ENCODE data around the gene LKAAEAR1. TPM values are rescaled to one million over a fixed set of nuclear protein-coding genes. Genes with fewer than 3 reads are reported as not detected.

Gene LKAAEAR1
- under 1 TPM; 0.51 to 0.64 TPM for total RNA-seq
- polyA plus RNA-seq: 1 to 10 TPM in 1 of 2 donors, under 1 TPM in 1; 0.65 to 2.3 TPM
- long read RNA-seq, donor 1, partial matches to known transcripts: 0 of 1 reads
- long read RNA-seq, donor 1, other reads (novel, unspliced or antisense): 0 of 1 reads
- long read RNA-seq, donor 2: 0 reads
- long read RNA-seq, donor 3, partial matches to known transcripts: 0 of 1 reads
- long read RNA-seq, donor 3, other reads (novel, unspliced or antisense): 0 of 1 reads
- long read RNA-seq, donor 4, partial matches to known transcripts: 0 of 1 reads
- long read RNA-seq, donor 4, other reads (novel, unspliced or antisense): 0 of 1 reads
- long read RNA-seq, donor 5, partial matches to known transcripts: 0 of 1 reads
- long read RNA-seq, donor 5, other reads (novel, unspliced or antisense): 0 of 1 reads

DNA sequence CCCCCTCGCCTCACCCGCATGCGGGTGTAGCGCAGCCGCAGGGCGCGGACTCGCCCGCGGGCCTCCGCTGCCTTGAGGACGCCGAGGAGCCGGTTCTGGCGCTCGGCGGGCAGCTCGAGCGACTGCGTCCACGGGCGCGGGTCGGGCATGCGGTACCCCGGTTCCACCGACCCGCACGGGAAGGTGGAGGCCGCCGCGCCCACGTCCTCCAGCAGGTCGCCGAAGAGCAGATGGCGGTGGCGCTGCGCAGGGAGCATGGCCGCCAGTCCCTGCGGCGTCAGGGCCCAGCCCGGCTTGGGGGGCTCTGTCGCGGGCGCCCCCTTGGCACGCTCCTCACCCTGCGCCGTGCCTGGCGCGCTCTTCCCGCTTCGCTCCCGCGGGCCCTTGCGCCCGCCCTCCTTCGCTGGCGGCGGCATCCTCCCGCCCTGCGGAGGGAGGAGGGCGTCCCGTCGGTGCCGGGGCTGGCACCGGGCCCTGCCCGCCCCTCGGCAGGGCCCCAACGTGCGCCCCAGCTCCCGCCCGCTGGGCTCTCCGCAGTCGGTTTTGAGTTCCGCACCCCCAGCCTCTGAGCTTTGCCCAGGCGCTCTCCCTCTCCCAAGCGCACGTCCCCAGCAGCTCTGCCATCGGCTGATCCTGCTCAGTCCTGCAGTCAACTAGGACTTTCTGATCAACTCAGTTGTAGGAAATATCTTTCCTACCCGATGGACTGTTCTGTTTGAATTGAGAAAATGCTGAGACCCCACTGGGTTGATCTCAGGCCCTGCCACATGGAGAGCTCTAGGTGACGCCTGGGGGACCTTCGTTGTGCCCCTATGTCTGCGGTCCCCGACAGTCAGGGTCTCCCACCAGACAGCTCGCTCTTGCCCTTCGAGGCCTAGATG lies at the start of gene LKAAEAR1:
LKAAEAR1 (minus strand) TSS at position 595 of the 881 bp plus-strand sequence; CDS start at position 416, 179 bp downstream.
- H3K27me3 ChIP-seq (ENCODE audit: control insufficient read depth in 3 of 3, insufficient read depth in 3 of 3, low read length in 2 of 3): peaks cover 3 to 42% (median 16%) of the 10 kb centered on the region in 3 donors
- TF ChIP-seq, protein P1, sequence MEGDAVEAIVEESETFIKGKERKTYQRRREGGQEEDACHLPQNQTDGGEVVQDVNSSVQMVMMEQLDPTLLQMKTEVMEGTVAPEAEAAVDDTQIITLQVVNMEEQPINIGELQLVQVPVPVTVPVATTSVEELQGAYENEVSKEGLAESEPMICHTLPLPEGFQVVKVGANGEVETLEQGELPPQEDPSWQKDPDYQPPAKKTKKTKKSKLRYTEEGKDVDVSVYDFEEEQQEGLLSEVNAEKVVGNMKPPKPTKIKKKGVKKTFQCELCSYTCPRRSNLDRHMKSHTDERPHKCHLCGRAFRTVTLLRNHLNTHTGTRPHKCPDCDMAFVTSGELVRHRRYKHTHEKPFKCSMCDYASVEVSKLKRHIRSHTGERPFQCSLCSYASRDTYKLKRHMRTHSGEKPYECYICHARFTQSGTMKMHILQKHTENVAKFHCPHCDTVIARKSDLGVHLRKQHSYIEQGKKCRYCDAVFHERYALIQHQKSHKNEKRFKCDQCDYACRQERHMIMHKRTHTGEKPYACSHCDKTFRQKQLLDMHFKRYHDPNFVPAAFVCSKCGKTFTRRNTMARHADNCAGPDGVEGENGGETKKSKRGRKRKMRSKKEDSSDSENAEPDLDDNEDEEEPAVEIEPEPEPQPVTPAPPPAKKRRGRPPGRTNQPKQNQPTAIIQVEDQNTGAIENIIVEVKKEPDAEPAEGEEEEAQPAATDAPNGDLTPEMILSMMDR (IDR thresholded peaks at IDR 0.05; ENCODE audit: control extremely low read depth, extremely low read depth): no peak
- no peak within 1 kb of the TSS for H3K27ac ChIP-seq (ENCODE audit: low read depth in 1 of 2, low read length in 1 of 2)
- H3K9ac ChIP-seq (ENCODE audit: insufficient read depth in 1 of 2, low read length in 2 of 2): no peak within 1 kb of the TSS
- 2 to 3% methylated on average over 49 to 86 of the region's 86 CpGs for WGBS, 2 donors
- peaks cover 0 to 46% (median 10%) of the 10 kb centered on the region in 5 donors for H3K4me1 ChIP-seq (ENCODE audit: control insufficient read depth in 5 of 5, insufficient read depth in 5 of 5, low read length in 5 of 5)
- no peaks in the 10 kb centered on the region for H3K36me3 ChIP-seq (ENCODE audit: control insufficient read depth in 4 of 4, insufficient read depth in 4 of 4, low read length in 4 of 4)
- DNase-seq: peak; percentile 32 to 49 (median 36)
- no peak for ATAC-seq (ENCODE audit: insufficient read depth, low FRiP score)
- H3K4me3 ChIP-seq: peak within 1 kb of the TSS; percentile 37
- no peaks in the 10 kb centered on the region for H3K9me3 ChIP-seq (ENCODE audit: control insufficient read depth in 4 of 4, insufficient read depth in 3 of 4, low read length in 3 of 4)

GRCh38 chr20:64131406-64131805 lies 47.2 kb upstream of the LKAAEAR1 start:
- Histone ChIP-seq H3K27me3 (ENCODE audit: control insufficient read depth in 3 of 3, insufficient read depth in 3 of 3, low read length in 2 of 3) (no peaks in the 10 kb centered on the region), H3K9ac (ENCODE audit: insufficient read depth in 1 of 2, low read length in 2 of 2) (no peak overlapping the region), H3K4me1 (ENCODE audit: control insufficient read depth in 5 of 5, insufficient read depth in 5 of 5, low read length in 5 of 5) (no peaks in the 10 kb centered on the region), H3K9me3 (ENCODE audit: control insufficient read depth in 4 of 4, insufficient read depth in 3 of 4, low read length in 3 of 4) (peaks cover 0 to 3% (median 0%) of the 10 kb centered on the region in 4 donors), H3K27ac (ENCODE audit: low read depth in 1 of 2, low read length in 1 of 2) (no peak overlapping the region), H3K36me3 (ENCODE audit: control insufficient read depth in 4 of 4, insufficient read depth in 4 of 4, low read length in 4 of 4) (no peaks in the 10 kb centered on the region), H3K4me3 (no peak overlapping the region)
- ATAC-seq (ENCODE audit: insufficient read depth, low FRiP score) (no peak), DNase-seq (no peak)
- 81 to 85% methylated on average over 4 of the region's 4 CpGs for WGBS, 2 donors
- TF ChIP-seq, protein P1 (IDR thresholded peaks at IDR 0.05; ENCODE audit: control extremely low read depth, extremely low read depth): no peak

DNA sequence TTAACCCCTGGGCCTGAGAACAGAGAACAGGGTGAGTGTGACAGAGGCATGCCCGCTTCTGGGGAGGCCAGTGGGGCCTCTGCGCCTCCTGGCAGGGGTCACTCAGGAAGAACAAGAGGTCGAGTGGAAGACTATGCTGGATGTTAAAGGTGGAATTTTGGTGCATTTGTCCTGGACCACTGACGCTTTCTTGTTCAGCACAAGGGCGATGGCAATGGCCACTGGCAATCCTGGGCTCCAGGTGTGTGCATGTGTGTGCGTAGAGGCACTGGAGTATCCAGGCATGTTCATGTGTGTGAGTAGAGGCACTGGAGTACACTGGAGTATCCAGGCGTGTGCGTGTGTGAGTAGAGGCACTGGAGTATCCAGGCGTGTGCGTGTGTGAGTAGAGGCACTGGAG lies 46.7 kb upstream of the LKAAEAR1 start:
- no peaks in the 10 kb centered on the region for H3K27me3 ChIP-seq (ENCODE audit: control insufficient read depth in 3 of 3, insufficient read depth in 3 of 3, low read length in 2 of 3)

More for the DNA sequence above, 46.7 kb upstream of the LKAAEAR1 start:
- no peak overlapping the region for H3K27ac ChIP-seq (ENCODE audit: low read depth in 1 of 2, low read length in 1 of 2)
- no peak overlapping the region for H3K4me3 ChIP-seq
- H3K9me3 ChIP-seq (ENCODE audit: control insufficient read depth in 4 of 4, insufficient read depth in 3 of 4, low read length in 3 of 4): peaks cover 0 to 3% (median 0%) of the 10 kb centered on the region in 4 donors
- TF ChIP-seq, protein P1 (IDR thresholded peaks at IDR 0.05; ENCODE audit: control extremely low read depth, extremely low read depth): no peak
- DNase-seq (no peak), ATAC-seq (ENCODE audit: insufficient read depth, low FRiP score) (no peak)
- no peak overlapping the region for H3K9ac ChIP-seq (ENCODE audit: insufficient read depth in 1 of 2, low read length in 2 of 2)
- no peaks in the 10 kb centered on the region for H3K4me1 ChIP-seq (ENCODE audit: control insufficient read depth in 5 of 5, insufficient read depth in 5 of 5, low read length in 5 of 5)
- no peaks in the 10 kb centered on the region for H3K36me3 ChIP-seq (ENCODE audit: control insufficient read depth in 4 of 4, insufficient read depth in 4 of 4, low read length in 4 of 4)
- WGBS, 2 donors: 82 to 92% methylated on average over 10 of the region's 10 CpGs
